Inflammatory macrophage (primary cell): Measurements from ENCODE around the gene AKT3.
A peak's percentile ranks its signal among the peaks of the same experiment; 100 is the strongest.
"Not testable (repeated sequence)": the region's sequence is repeated elsewhere in the genome, so short reads cannot be mapped to it uniquely, and the experiment has no call there.

ENCODE experiments used
- DNase-seq, 2 donors: peaks; one replicate each; pipeline ENCODE4 v3.0.0-alpha.2; 2020 to 2022

The AKT3 gene

GRCh38 chr1:243772361-243773050, 77.5 kb downstream of the AKT3 start:
- DNase-seq = not testable (repeated sequence)

DNA sequence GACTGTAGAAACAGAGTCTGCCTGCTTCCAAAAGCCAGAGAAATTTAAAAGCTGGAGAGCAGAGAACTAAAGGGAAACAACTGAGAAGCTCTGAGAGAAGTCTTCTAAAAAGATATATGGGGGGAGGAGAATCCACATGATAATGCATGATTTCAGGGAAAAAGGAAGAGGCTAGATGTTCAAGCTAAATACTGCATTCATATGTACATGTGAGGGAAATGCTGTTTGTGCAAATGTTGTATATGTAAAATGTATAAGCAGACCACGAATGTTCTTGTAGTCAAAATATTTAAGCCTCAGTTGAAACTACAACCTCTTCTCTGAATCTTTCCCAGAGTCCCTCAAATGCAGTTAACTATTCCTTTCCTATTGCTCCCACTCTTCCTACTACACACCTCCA, 79.2 kb downstream of the AKT3 start:
- no peak for DNase-seq

- no peak for DNase-seq
Measured at GRCh38 chr1:243765676-243766075, 84.4 kb downstream of the AKT3 start.

- DNase-seq = no peak
Measured at GRCh38 chr1:243763806-243764205, 86.2 kb downstream of the AKT3 start.

- DNase-seq = no peak
Measured at GRCh38 chr1:243758647-243759046, 91.4 kb downstream of the AKT3 start.

- no peak for DNase-seq
Measured at GRCh38 chr1:243756529-243756928, 93.5 kb downstream of the AKT3 start.

DNA sequence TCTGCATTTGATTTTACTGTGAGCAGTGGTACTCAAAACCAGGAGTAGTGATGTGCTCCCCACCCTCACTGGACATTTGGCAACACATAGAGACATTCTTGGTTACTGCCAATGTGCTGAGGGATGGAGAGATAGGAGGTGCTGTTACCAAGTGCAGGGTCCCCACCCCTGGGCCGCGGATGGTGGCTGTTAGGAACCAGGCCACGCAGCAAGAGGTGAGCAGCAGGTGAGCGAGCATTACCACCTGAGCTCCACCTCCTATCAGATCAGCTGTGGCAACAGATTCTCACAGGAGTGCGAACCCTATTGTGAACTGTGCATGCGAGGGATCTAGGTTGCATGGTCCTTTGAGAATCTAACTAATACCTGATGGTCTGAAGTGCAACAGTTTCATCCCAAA, 95.7 kb downstream of the AKT3 start:
- DNase-seq = no peak

DNA sequence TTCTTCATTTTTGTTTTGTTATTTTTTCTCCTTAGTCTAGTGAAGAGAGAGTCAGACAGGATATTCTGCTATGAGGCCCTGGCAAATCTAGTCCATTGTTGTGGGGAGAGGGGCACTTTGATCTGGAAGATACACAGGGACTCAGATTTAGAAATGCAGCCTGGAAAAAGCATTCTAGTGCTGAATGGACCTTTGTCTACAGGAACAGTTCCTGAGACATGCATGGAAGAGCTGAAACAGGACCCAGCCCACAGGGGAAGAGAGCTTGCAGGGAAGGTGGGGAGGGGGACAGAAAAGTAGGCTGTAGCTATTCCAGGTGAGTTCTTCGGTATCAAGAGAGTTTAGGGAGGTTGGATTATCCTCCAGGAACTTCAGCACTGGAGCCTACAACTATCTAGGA, 98.5 kb downstream of the AKT3 start:
- no peak for DNase-seq

GRCh38 chr1:243748706-243749283, 101.2 kb downstream of the AKT3 start:
- DNase-seq = peak; percentile 66 to 80

- DNase-seq = no peak
Measured at GRCh38 chr1:243748227-243748626, 101.8 kb downstream of the AKT3 start.

DNA sequence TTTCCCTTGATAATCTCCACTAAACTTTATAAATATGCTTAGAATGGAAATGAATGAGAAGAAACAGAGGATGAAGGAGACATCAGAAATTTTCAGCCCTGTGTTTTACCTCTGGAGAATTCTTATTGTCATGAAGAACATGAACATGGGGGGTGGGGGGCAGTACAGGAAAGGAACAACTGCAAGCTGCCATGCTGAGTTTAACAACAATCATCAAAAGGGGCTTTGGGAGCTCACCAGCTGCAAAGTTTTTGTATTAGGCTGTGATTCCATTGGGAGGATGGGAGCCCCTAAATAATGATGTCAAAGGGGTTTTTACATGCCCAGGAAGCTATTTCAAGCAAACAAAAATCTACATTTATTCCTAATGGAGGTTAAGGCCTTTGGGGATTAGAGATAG, 103.3 kb downstream of the AKT3 start:
- no peak for DNase-seq

DNA sequence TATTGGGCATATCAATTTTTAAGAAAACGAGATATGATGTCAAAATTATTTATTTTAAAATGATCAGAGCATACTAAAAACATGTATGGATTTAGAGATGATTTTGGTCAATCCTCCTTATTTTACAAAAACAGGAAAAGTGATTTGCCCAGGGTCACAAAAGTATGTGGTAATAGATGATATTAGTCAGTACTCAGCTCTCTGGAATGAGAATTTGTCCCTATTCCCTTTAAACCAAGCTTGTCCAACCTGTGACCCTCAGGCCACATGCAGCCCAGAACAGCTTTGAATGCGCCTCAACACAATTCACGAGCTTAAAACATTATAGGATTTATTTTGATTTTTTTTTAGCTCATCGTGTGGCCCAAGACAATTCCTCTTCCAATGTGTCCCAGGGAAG, 104.7 kb downstream of the AKT3 start:
- peak; percentile 14 to 26 for DNase-seq

DNA sequence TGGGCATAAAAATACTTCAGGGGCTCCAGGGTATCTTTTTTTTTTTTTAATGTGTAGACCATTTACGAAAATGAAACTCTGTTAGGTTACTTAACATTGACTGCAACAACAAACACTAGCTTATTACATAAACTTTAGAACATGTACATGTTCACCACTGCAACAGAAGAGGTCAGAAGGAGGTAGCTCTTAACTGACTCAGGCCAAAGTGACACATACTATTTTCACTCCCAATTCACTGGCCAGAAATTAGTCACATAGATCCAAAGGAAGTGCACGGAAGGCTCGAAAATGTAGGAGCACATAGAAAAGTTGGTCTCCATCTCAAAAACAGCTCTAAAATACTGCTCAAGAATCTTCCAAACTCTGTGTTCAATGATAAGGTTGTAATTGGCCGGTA, 107.2 kb downstream of the AKT3 start:
- DNase-seq = no peak

GRCh38 chr1:243740255-243740999, 109.6 kb downstream of the AKT3 start:
- no peak for DNase-seq

DNA sequence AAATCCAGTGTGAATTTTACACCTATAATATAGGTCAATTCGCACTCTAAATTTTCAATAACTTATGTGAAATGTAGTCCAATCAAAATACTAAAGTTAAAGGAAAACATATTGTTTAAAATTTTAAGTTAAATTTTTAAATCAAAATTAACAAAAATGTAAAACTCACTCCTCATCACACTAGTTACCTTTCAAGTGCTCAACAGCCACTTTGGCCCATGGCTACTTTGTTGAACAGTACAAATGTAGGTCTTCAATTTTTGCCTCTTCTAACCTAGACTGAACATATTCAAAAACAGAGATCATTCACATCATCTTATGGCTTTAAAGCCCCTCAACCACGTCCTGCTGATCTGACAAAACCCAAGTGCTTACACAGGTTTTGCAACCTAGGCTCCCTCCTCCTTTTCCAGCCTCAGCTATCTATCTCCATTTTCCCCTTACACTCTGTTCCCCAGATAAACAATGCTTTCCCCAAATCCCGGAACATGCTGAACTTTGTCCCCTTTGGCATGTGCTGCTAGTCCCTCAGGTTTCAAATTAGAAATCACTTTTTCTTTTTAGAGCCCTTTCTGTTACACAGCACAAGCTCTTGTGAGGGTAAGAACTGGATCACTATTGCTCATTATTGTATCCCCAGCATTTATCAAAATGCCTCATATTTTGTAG, 110.6 kb downstream of the AKT3 start:
- no peak for DNase-seq

DNA sequence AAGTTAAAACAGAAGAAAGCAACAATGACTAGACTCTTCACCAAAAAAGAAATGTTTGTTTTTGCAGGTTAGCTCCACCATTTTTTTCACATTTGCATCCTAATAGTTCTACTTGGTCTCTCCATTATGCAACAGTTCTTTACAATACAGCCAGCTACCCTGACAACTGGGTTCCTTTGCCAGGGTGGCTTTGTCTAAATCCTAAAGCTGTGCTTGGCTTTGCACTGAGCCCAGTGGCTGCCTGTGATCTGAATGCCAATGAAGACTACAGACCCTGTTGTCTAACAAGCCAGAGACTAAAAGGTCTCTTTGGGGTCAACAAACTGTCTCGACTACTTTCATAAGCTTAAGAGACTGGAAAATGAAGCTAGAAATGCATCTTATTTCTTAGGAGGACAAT, 112.0 kb downstream of the AKT3 start:
- DNase-seq = no peak

- no peak for DNase-seq
Measured at GRCh38 chr1:243735457-243735856, 114.6 kb downstream of the AKT3 start.

DNA sequence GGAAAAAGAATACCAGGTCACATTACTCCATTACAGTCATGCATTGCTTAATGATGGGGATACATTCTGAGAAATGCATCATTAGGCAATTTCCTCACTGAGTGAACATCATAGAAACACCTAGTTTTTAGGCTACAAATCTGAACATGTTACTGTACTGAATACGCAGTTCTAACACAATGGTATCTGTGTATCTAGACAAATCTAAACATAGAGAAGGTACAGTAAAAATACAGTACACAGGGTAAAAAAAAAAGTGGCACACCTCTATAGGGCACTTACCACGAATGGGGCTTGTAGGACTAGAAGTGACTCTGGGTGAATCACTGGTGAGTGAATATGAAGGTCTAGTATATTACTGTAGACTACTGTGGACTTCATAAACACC, 115.7 kb downstream of the AKT3 start:
- peak; percentile 38 to 83 for DNase-seq

- DNase-seq = no peak
Measured at GRCh38 chr1:243733670-243734307, 116.3 kb downstream of the AKT3 start.

GRCh38 chr1:243732637-243733036, 117.4 kb downstream of the AKT3 start:
- DNase-seq = no peak

DNA sequence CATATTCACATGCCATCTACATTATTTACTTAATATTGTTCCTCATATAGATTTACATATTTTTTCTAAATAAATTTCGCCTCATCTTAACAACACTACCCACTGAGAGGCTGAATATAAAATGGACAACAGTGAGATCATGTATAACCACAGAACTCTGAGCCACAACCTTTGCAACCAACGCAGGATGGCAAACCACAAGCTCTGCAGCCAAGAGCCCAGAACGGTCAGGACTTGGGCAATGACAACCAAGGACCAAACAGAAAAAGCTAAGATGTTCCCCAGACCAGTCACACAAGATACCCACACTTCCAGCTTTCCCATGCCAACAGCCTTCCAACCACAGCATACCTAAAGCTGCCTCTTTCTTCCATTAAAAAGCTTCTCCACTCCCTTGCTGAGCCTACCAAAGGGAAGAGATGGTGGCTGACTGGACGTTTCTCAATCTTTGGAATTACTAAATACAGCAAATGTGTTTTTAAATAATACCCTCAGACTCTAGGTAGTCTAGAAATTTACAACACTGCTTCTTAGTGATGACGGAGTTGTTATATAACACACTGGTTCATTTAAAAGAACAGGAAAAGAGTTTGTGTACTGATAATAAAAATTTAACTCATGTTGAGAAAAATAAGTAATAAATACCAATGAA, 117.9 kb downstream of the AKT3 start:
- peak; percentile 77 to 80 for DNase-seq

DNA sequence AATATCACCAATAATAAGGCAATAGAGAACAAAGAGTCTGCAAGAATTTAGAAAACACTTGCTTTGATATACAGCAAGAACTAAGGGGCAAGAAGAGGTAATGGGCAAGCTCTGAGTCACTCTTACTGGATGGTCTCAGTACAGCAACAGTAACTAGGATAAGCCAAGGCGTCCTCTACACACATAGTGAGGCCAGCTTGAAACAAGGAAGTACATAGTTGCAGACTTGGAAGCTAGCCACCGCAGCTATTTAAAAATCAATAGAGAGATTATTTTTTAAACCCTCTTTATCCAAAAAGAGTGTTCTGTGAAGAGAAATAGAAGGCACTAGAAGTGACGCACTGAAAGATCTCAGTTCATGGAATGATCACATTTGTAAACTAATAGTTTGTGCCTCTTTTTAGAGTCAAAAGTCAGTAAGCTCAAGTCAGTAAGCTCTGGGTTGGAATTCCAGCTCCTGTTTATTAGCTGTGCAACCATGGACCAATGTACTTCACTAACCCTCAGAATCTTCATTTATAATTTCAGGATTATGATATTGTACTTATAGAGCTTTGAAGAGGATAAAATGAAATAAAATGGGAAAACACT, 118.6 kb downstream of the AKT3 start:
- DNase-seq = peak; percentile 79 to 87
